B cell (primary cell): ENCODE results near the gene OCA2. TPM values are rescaled to one million over a fixed set of nuclear protein-coding genes. Genes with fewer than 3 reads are reported as not detected.

ENCODE experiments used
- ATAC-seq: fragments of 200-7000 bp; cut with Tn5 transposase; one replicate; pipeline ENCODE4 v1.10.0; 2021; ENCODE audit warnings: low read depth, mild to moderate bottlenecking, moderate number of reproducible peaks, moderate library complexity
- CTCF ChIA-PET: fragments of 350-600 bp; sonication (Branson Sonifier 250); formaldehyde crosslinking; loops from one replicate; lab custom pipeline; 2021; ENCODE audit warnings: antibody characterized with exemption, inconsistent platforms; lab: Charles Lee
- POLR2A ChIA-PET: fragments of 350-600 bp; sonication (Branson Sonifier 250); formaldehyde crosslinking; loops from one replicate; lab custom pipeline; 2021; ENCODE audit warnings: antibody characterized with exemption; lab: Charles Lee
- DNase-seq: peaks from one replicate; pipeline ENCODE4 v3.0.0; 2013
- H2AFZ ChIP-seq: 2 replicates; pipeline ENCODE4 v1.6.1; 2012; ENCODE audit warnings: mild to moderate bottlenecking, low read depth, low read length; ENCODE audit not compliant: insufficient read depth, poor library complexity, severe bottlenecking
- H3K27ac ChIP-seq, 2 donors: 1 replicate in 1 of 2; 2 replicates in 1 of 2; pipeline ENCODE4 v1.5.1; 2012 to 2013; ENCODE audit warnings: low read length in 2 of 2, mild to moderate bottlenecking in 2 of 2, moderate library complexity in 1 of 2
- H3K27me3 ChIP-seq, 4 experiments: fragments of 200-600 bp in 1 of 4; sonication (generic) in 1 of 4; replicated peaks in 1 of 4; 1 replicate in 2 of 4; 2 replicates in 2 of 4; pipeline versions ENCODE4 v1.6.1 to v1.7.0; 2013 to 2016; ENCODE audit warnings: low read length in 3 of 4, mild to moderate bottlenecking in 2 of 4, mixed read lengths in 1 of 4, moderate library complexity in 1 of 4; ENCODE audit not compliant: insufficient read depth in 4 of 4, control insufficient read depth in 3 of 4; ENCODE audit errors: control extremely low read depth in 1 of 4
- H3K36me3 ChIP-seq, 2 experiments: replicated peaks in 1 of 2; 1 replicate in 1 of 2; 2 replicates in 1 of 2; pipeline versions ENCODE4 v1.6.1 to v1.7.1; 2013; ENCODE audit warnings: low read length in 1 of 2; ENCODE audit not compliant: insufficient read depth in 2 of 2, control insufficient read depth in 1 of 2; ENCODE audit errors: control extremely low read depth in 1 of 2, extremely low read depth in 1 of 2
- H3K4me1 ChIP-seq, 2 donors: fragments of 200-600 bp in 1 of 2; sonication (generic) in 1 of 2; 1 replicate in 1 of 2; 2 replicates in 1 of 2; pipeline versions ENCODE4 v1.5.1 to v1.6.1; 2013 to 2017; ENCODE audit warnings: low read length in 2 of 2; ENCODE audit not compliant: control insufficient read depth in 2 of 2, insufficient read depth in 2 of 2
- H3K4me2 ChIP-seq: replicated peaks from 2 replicates; pipeline ENCODE3; 2012; ENCODE audit warnings: mild to moderate bottlenecking, low read depth, low read length; ENCODE audit not compliant: poor library complexity, severe bottlenecking
- H3K4me3 ChIP-seq, 5 experiments: fragments of 200-600 bp in 1 of 5; sonication (generic) in 1 of 5; 1 replicate in 3 of 5; 2 replicates in 2 of 5; pipeline versions ENCODE4 v1.5.1 to v1.7.0; 2011 to 2016; ENCODE audit warnings: low read length in 4 of 5, mild to moderate bottlenecking in 4 of 5, low read depth in 2 of 5, control low read depth in 1 of 5, moderate library complexity in 1 of 5; ENCODE audit not compliant: insufficient read depth in 1 of 5; ENCODE audit errors: control extremely low read depth in 1 of 5, extremely low read depth in 1 of 5
- H3K79me2 ChIP-seq: fragments of 200-600 bp; sonication (generic); one replicate; pipeline ENCODE4 v1.6.0; 2016; ENCODE audit warnings: low read length; ENCODE audit not compliant: control insufficient read depth, insufficient read depth
- H3K9ac ChIP-seq: fragments of 200-600 bp; sonication (generic); 2 replicates; pipeline ENCODE4 v1.6.1; 2017; ENCODE audit warnings: mild to moderate bottlenecking, low read length, moderate library complexity
- H3K9me3 ChIP-seq, 3 donors: one replicate each; pipeline versions ENCODE4 v1.6.1 to v1.7.1; 2013; ENCODE audit warnings: low read length in 2 of 3; ENCODE audit not compliant: control insufficient read depth in 2 of 3, insufficient read depth in 1 of 3; ENCODE audit errors: control extremely low read depth in 1 of 3
- H4K20me1 ChIP-seq: 2 replicates; pipeline ENCODE4 v1.6.0; 2012; ENCODE audit warnings: mild to moderate bottlenecking, low read length; ENCODE audit not compliant: insufficient read depth, control insufficient read depth, poor library complexity, severe bottlenecking
- H3K27ac Mint-ChIP-seq: one replicate; pipeline ENCODE4 v1.8.0; 2021; ENCODE audit warnings: mixed read lengths
- H3K27me3 Mint-ChIP-seq: one replicate; pipeline ENCODE4 v1.8.0; 2021; ENCODE audit warnings: mixed read lengths
- H3K4me1 Mint-ChIP-seq: one replicate; pipeline ENCODE4 v1.8.0; 2021; ENCODE audit warnings: mixed read lengths
- H3K4me3 Mint-ChIP-seq: one replicate; pipeline ENCODE4 v1.8.0; 2021; ENCODE audit warnings: mixed read lengths
- H3K9me3 Mint-ChIP-seq: one replicate; pipeline ENCODE4 v1.8.0; 2022; ENCODE audit warnings: mixed read lengths; ENCODE audit not compliant: insufficient read depth
- EZH2 ChIP-seq: IDR thresholded peaks from 2 replicates; pipeline ENCODE4 v1.6.1; 2012; ENCODE audit warnings: borderline replicate concordance, low read depth, mild to moderate bottlenecking, moderate library complexity, low read length; ENCODE audit not compliant: insufficient read depth, poor library complexity, severe bottlenecking
- WGBS: methylation state at CpG from one replicate; pipeline ENCODE4 v1.1.5; 2013; ENCODE audit warnings: missing lambda C conversion rate; ENCODE audit not compliant: insufficient coverage; 5-methylcytosine and 5-hydroxymethylcytosine counted together
- intact Hi-C: fragments of 100-400 bp; cut with micrococcal nuclease; formaldehyde crosslinking; loops from one replicate; pipeline ENCODE4 v1.10.0; 2022
- polyA plus RNA-seq: library from polyadenylated mRNA; depleted of rRNA; stranded (reverse); fragments of >200 nt; gene quantifications from 2 replicates; pipeline ENCODE4 v1.2.3, GENCODE V29; 2012
- total RNA-seq, 2 donors: library from RNA; stranded (reverse); fragments of 120-200 nt in 1 of 2; gene quantifications; 1 replicate in 1 of 2; 2 replicates in 1 of 2; pipeline versions ENCODE4 v1.2.3 to v1.2.4, GENCODE V29; 2013 to 2022
- TF ChIP-seq, protein P1 (sequence below): fragments of 200-600 bp; IDR thresholded peaks from one replicate; pipeline ENCODE4 v1.8.0; 2022; ENCODE audit warnings: antibody characterized with exemption, mild to moderate bottlenecking

Gene OCA2
- total and polyA plus RNA-seq, 2 donors (not counting 1 experiment from before 2014, with no cell fraction given) = 0.12 TPM; not detected in 1

- H3K27me3 ChIP-seq = no peaks in the 10 kb centered on the region
- TF ChIP-seq, protein P1, sequence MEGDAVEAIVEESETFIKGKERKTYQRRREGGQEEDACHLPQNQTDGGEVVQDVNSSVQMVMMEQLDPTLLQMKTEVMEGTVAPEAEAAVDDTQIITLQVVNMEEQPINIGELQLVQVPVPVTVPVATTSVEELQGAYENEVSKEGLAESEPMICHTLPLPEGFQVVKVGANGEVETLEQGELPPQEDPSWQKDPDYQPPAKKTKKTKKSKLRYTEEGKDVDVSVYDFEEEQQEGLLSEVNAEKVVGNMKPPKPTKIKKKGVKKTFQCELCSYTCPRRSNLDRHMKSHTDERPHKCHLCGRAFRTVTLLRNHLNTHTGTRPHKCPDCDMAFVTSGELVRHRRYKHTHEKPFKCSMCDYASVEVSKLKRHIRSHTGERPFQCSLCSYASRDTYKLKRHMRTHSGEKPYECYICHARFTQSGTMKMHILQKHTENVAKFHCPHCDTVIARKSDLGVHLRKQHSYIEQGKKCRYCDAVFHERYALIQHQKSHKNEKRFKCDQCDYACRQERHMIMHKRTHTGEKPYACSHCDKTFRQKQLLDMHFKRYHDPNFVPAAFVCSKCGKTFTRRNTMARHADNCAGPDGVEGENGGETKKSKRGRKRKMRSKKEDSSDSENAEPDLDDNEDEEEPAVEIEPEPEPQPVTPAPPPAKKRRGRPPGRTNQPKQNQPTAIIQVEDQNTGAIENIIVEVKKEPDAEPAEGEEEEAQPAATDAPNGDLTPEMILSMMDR = no peak
- TF ChIP-seq EZH2 = no peak
- no peak overlapping the region for H3K27ac ChIP-seq
- H3K9me3 ChIP-seq = peaks cover 0 to 29% (median 0%) of the 10 kb centered on the region in 3 donors
- no peak overlapping the region for H3K9ac ChIP-seq
- no peak for DNase-seq
- no peaks in the 10 kb centered on the region for H3K36me3 ChIP-seq
- no peak for ATAC-seq
- intact Hi-C loops = no loop called here
- H2AFZ ChIP-seq = no peak overlapping the region
- POLR2A ChIA-PET = no interaction called here
- no peaks in the 10 kb centered on the region for H4K20me1 ChIP-seq
- peaks cover 3% of the 10 kb centered on the region for H3K9me3 Mint-ChIP-seq
- WGBS = 91% methylated on average over 13 of the region's 15 CpGs
- no peaks in the 10 kb centered on the region for H3K4me1 ChIP-seq
- no peak overlapping the region for H3K4me2 ChIP-seq
- H3K27ac Mint-ChIP-seq = no peak overlapping the region
- no peak overlapping the region for H3K4me3 Mint-ChIP-seq
- CTCF ChIA-PET = no interaction called here
- no peaks in the 10 kb centered on the region for H3K4me1 Mint-ChIP-seq
- no peaks in the 10 kb centered on the region for H3K27me3 Mint-ChIP-seq
- H3K4me3 ChIP-seq = no peak overlapping the region
- no peaks in the 10 kb centered on the region for H3K79me2 ChIP-seq
These were observed 251.1 kb downstream of the OCA2 start for GRCh38 chr15:27847775-27848710.

DNA sequence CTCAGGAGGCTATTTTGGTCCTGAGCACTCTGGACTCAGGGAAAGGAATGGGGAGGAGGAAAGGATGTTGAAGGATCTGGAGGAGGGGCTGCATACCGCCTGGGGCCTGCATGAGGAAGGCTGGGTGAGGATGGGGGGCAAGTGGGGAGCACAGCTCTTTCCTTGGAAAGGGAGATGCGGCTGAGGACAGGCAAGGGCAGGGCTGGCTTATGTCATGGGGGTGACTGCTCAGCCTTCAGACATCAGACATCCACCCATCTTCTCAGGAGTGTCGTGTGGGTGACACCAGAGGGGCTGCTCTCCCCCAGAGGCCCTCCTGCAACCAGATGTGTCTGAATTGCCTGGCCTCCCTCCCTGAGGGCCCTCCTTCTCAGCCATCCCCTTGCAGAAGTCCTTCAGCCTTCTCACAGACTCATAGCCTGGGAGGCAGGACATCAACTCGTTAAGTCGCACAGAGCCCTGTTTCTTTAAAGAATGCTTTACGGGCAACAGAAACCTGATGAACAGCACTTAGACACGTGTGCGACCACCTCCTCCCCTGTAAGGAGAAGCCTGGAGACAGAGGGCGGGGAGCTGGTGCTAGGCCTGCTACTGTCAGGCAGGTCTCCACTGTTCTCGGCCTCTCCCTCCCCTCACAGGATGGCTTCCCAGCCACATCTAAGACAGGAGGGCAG, 252.3 kb downstream of the OCA2 start:
- ChIA-PET POLR2A (no interaction called here), CTCF (no interaction called here)
- H3K4me3 ChIP-seq = no peak overlapping the region
- 97% methylated on average over 10 of the region's 10 CpGs for WGBS
- no peaks in the 10 kb centered on the region for H3K79me2 ChIP-seq
- peaks cover 0 to 29% (median 0%) of the 10 kb centered on the region in 3 donors for H3K9me3 ChIP-seq
- no peaks in the 10 kb centered on the region for H3K27me3 Mint-ChIP-seq
- no peak for DNase-seq
- H3K27me3 ChIP-seq = no peaks in the 10 kb centered on the region
- no peak overlapping the region for H3K4me2 ChIP-seq
- H2AFZ ChIP-seq = no peak overlapping the region
- H3K4me3 Mint-ChIP-seq = no peak overlapping the region
- H3K36me3 ChIP-seq = no peaks in the 10 kb centered on the region
- no peaks in the 10 kb centered on the region for H3K4me1 ChIP-seq
- peaks cover 3% of the 10 kb centered on the region for H3K9me3 Mint-ChIP-seq
- H3K9ac ChIP-seq = no peak overlapping the region
- H4K20me1 ChIP-seq = no peaks in the 10 kb centered on the region
- H3K4me1 Mint-ChIP-seq = no peaks in the 10 kb centered on the region
- H3K27ac Mint-ChIP-seq = no peak overlapping the region
- TF ChIP-seq, protein P1 = no peak
- TF ChIP-seq EZH2 = no peak
- no peak overlapping the region for H3K27ac ChIP-seq
- intact Hi-C loops = no loop called here
- no peak for ATAC-seq
